ENCODE data around the gene RPL21.
"Not testable (repeated sequence)": the region's sequence is repeated elsewhere in the genome, so short reads cannot be mapped to it uniquely, and the experiment has no call there.

Gene RPL21

DNA sequence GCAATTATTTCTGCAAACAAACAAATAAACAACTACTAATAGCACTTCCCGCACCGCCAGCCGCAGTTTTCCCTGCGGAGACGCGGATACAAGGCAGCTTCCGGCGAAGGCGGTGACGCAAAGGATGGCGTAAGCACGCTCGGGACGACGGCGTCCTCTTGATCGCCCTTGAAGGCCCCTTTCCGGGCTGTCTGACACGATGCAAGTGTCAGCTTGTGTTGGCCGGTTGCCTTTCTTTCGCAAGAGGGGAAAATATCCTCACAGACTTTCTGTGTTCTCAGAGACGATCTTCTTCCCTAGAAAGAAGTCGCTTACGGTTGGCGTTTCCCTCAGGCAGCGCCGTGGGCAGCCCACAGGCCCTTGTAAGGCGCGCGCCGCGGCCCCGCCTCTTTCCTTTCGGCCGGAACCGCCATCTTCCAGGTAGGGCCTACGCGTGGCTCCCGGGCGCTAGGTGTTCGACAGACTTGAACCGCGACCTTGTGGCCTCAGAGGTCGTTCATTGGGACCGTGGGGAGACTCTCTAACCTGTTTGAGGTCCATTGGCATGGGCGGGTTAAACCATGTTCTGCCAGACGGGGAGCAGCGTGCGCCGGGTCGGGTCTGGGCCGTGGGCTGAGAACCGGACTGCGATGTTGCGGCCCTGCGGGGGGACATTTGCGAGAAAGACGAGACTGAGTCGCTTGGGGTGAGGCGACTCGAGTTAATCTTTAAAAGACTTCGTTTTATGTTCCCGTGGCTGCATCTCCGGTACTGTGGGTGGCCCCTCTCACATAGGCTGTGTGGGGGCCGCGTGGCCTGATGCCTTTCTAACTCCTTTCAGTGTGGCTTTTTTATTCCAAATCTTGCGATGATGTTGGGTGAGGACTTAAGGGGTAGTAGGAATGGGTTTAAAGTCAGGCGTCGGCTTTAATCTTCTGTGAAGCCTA is at the start of gene RPL21:
Gene RPL21, plus strand, starts transcription at position 393 of the 926 bp plus-strand sequence. CDS start 2,219 bp downstream, outside the sequence.
- DNase-seq (ENCODE audit: low spot score) = peak; percentile 95

GRCh38 chr13:27201661-27202060 is 49.7 kb upstream of the RPL21 start:
- no peak for DNase-seq (ENCODE audit: low spot score)

GRCh38 chr13:27203186-27203585 is 48.2 kb upstream of the RPL21 start:
- DNase-seq (ENCODE audit: low spot score) = no peak

- DNase-seq (ENCODE audit: low spot score) = peak; percentile 64
Observed at GRCh38 chr13:27203854-27204253, 47.5 kb upstream of the RPL21 start.

DNA sequence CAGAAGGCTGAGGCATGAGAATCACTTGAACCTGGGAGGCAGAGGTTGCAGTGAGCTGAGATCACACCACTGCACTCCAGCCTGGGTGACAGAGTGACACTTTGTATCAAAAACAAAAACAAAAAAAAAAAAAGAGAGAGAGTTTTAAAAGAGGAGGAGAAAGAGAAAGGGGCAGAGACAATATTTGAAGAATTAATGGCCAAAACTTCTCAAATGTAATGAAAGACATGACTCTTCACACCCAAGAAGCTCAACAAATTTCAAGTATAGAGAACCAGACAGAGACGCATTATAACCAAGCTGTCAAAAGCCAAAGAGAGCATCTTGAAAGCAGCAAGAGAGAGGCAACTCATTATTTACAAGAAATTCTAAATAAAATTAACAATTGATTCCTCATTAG is 42.8 kb upstream of the RPL21 start:
- DNase-seq (ENCODE audit: low spot score) = no peak

GRCh38 chr13:27211271-27211670 is 40.1 kb upstream of the RPL21 start:
- no peak for DNase-seq (ENCODE audit: low spot score)

DNA sequence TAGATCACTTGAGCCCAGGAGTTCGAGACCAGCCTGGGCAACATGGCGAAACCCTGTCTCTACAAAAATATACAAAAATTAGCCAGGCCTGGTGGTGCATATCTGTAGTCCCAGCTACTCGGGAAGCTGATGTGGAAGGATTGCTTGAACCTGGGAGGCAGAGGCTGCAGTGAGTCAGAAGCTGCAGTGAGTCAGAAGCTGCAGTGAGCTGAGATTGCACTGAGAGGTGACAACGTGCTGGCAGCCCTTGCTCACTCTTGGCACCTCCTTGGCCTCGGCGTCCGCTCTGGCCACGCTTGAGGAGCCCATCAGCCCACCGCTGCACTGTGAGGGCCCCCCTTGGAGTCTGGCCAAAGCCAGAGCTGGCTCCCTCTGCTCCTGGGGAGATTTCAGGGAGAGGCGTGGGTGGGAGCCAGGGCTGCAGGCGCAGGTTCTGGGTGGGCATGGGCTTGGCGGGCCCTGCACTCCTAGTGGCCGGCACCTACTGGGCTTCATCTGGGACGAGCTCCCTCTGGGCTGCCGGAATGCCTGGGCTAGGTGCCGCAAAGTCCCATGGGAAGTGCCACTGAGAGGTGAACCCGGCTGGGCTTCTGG is 39.5 kb upstream of the RPL21 start:
- no peak for DNase-seq (ENCODE audit: low spot score)

GRCh38 chr13:27213386-27213785 is 38.0 kb upstream of the RPL21 start:
- not testable (repeated sequence) for DNase-seq (ENCODE audit: low spot score)

- DNase-seq (ENCODE audit: low spot score) = not testable (repeated sequence)
Observed at GRCh38 chr13:27217791-27218190, 33.6 kb upstream of the RPL21 start.

GRCh38 chr13:27218861-27219260 is 32.5 kb upstream of the RPL21 start:
- DNase-seq (ENCODE audit: low spot score) = not testable (repeated sequence)

DNA sequence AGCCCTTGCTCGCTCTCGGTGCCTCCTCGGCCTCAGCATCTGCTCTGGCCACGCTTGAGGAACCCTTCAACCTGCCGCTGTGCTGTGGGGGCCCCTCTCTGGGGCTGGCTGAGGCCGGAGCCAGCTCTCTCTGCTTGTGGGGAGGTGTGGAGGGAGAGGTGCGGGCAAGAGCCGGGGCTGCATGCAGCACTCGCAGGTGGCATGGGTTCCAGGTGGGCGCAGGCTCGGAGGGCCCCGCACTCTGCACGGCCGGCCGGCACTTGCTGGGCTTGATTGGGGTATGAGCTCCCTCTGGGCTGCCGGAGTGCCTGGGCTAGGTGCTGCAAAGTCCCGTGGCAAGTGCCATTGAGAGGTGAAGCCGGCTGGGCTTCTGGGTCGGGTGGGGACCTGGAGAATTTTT is 31.7 kb upstream of the RPL21 start:
- DNase-seq (ENCODE audit: low spot score) = no peak

GRCh38 chr13:27222100-27222499 is 29.3 kb upstream of the RPL21 start:
- not testable (repeated sequence) for DNase-seq (ENCODE audit: low spot score)

DNA sequence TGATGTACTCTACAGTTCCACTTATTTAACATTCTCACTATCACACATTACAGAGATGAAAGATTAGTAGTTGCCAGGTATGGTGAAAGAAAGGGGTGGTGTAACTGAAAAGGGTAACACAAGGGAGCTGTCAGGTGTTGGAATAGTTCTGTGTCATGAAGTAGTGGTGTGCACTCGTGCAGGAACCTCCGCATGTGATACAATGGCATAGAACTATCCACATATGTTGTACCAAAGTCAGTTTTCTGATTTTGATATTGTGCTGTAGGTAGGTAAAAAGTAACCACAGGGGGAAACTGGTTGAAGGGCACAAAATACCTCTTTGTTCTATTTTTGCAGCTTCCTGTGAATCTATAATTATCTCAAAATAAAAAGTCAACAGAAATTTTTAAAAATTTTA is 24.4 kb upstream of the RPL21 start:
- no peak for DNase-seq (ENCODE audit: low spot score)

GRCh38 chr13:27228131-27228530 is 23.2 kb upstream of the RPL21 start:
- DNase-seq (ENCODE audit: low spot score) = no peak

DNA sequence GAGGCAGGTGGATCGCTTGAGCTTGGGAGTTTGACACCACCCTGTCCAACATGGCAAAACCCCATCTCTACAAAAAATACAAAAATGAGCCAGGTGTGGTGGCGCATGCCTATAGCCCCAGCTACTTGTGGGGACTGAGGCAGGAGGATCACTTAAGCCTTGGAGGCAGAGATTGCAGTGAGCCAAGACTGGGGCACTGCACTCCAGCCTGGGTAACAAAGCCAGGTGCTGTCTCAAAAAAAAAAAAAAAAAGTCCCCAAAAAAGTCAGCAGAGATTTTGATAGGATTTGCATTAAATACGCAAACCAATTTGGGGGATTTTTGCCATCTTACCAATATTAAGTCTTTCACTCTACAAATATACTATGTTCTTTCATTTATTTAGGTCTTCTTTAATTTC is 21.7 kb upstream of the RPL21 start:
- no peak for DNase-seq (ENCODE audit: low spot score)

DNA sequence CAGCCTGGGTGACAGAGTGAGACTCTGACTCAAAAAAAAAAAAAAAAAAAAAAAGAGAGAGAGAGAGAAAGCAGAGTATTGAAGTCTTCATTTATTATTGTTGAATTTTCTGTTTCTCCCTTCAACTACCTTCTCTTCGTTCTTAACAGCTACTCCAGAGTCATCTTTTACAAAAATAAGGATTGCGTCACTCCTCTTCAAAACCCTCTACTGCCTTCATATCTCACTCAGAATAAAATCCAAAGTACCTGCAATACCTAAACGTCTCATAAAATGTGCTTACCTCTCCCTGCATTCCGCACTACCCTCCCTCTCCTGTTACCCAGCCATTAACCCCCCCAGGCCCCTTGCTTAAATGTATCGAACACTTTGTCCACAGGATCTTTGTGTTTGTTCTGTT is 17.4 kb upstream of the RPL21 start:
- no peak for DNase-seq (ENCODE audit: low spot score)

DNA sequence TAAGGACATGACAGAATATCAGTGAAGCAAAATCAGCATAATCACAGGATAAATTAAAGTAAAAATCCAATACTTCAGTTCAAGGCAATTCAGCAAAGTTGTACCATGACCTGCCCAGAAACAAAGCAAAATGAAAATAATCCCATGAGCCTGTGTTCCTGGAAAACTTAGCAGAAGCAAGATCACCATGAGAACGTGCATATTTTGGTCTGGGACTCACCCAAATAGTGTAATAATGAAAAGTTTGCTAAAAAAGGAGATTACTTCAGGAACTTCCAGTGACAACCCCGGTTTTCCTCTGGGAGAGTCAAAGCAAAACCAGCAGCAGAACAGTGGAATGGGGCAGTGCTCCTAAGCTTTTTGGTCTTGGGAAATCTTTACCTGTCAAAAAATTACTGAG is 14.9 kb upstream of the RPL21 start:
- DNase-seq (ENCODE audit: low spot score) = no peak

DNA sequence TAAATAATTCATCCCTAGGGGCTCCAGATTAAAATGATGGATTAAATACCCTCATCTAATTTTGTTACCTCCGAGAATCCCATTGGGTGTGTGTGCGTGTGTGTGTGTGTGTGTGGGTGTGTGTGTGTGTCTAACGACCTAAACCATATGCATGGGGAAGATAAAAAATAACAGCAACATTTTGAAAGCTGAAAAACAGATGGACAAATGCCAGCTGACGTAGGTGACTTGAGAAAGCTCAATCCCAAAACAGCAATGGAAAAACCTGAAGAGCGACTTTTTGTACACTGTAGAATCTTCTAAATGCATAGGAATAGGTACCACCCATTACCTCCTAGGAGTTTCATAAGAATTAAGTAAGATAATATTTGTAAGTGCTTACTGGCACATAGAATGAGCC is 8.7 kb upstream of the RPL21 start:
- DNase-seq (ENCODE audit: low spot score) = peak; percentile 93

DNA sequence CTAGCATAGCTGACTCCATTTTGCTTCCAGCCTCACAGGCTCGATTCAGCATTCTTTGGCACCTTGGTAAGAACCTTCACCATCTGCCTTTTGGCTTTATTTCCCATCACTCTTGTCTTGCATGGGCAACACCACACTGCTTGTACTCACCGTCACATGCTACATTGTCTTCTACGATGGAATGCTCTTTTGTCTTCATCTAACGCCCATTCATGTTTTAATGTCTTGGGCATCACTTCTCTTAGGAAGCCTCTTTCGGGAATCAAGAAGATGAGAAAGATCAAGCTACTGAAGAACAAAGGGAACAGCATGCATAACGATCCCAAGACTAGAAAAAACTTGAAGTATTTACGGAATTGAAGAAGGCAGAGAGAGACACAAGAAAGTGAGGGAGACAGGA is 5.7 kb upstream of the RPL21 start:
- DNase-seq (ENCODE audit: low spot score) = no peak

GRCh38 chr13:27250833-27251165 is 559 bp upstream of the RPL21 start:
- no peak for DNase-seq (ENCODE audit: low spot score)

DNA sequence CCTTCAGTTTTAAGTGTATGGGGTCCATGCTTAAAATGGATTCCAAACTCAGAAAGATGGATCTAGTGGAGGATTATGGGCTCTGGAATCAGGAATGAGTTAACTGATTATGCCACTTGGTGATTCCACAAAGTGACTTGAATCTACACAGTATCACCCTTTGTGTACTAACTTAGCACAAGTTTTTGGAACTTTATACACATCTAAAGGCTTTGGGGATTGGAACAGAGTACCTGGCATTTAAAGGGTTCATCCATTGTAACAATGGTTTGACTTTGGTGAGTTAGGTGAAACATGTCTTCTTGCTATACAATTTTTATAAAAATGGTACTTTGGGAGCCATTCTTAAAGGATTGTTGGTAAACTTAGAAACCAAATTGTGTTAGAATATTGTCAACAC is 1.1 kb downstream of the RPL21 start:
- DNase-seq (ENCODE audit: low spot score) = no peak

GRCh38 chr13:27257233-27257568 is 5.8 kb downstream of the RPL21 start:
- DNase-seq (ENCODE audit: low spot score) = no peak

DNA sequence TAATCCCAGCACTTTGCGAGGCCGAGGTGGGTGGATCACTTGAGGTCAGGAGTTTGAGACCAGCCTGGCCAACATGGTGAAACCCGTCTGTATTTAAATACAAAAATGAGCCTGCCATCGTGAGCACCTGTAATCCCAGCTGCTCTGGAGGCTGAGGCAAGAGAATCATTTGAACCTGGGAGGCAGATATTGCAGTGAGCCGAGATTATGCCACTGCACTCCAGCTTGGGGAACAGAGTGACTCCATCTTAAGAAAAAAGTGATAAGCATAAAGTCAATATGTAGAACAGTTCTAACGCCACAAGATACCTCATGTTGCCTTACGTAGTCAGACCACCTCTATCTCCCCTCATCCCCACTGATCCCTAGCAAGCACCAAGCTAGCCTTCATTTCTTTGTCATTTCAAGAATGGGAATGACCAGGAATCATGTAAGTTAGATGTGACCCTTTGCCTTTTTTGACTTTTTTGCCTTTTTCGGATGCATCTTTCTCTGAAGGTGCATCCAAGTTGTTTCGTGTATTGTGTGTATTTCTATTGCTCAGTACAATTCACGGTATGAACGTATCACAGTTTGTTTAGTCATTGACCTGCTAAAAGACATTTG is 6.4 kb downstream of the RPL21 start:
- DNase-seq (ENCODE audit: low spot score) = no peak

All from hematopoietic multipotent progenitor cell treated with erythropoietin and hydrocortisone succinate and interleukin-3 and kit ligand, for 15 days (in vitro differentiated cells).